GM08714 (cell line): Measurements from ENCODE around the gene UFD1.

Source experiments
- H3K4me3 ChIP-seq: fragments of 200-500 bp; sonication (Bioruptor generic); 2 replicates; pipeline ENCODE4 v1.5.1; 2014; ENCODE audit warnings: mild to moderate bottlenecking, low read length, inconsistent platforms
- ZNF274 ChIP-seq: IDR thresholded peaks from 2 replicates; pipeline ENCODE4 v1.6.1; 2012; ENCODE audit warnings: mild to moderate bottlenecking, low read depth, low read length

UFD1 gene

GRCh38 chr22:19492504-19493174 is 13.6 kb upstream of the UFD1 start:
- no peak overlapping the region for H3K4me3 ChIP-seq

DNA sequence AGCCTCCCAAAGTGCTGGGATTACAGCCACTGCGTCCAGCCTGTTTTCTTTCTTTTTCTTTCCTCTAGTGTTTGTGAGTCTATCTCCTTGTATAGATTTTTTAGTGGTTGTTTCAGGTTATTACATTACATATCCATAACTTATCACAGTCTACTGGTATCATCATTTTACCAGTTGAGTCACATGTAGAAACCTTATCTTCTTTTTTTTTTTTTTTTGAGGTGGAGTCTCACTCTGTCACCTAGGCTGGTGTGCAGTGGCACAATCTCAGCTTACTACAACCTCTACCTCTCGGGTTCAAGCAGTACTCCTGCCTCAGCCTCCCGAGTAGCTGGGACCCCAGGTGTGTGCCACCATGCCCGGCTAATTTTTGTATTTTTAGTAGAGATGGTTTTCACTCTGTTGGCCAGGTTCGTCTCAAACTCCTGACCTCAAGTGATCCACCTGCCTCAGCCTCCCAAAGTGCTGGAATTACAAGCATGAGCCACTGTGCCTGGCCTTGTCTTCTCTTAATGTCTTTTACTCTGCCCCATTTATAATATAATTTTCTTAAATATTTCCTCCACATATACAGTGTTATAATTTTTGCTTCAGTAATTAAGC is 11.7 kb upstream of the UFD1 start:
- no peak overlapping the region for H3K4me3 ChIP-seq
- no peak for TF ChIP-seq ZNF274

More at GRCh38 chr22:19492504-19493174, 13.6 kb upstream of the UFD1 start:
- no peak for TF ChIP-seq ZNF274

- no peak overlapping the region for H3K4me3 ChIP-seq
- TF ChIP-seq ZNF274, result no peak
These were observed 10.2 kb upstream of the UFD1 start for GRCh38 chr22:19488884-19489843.

DNA sequence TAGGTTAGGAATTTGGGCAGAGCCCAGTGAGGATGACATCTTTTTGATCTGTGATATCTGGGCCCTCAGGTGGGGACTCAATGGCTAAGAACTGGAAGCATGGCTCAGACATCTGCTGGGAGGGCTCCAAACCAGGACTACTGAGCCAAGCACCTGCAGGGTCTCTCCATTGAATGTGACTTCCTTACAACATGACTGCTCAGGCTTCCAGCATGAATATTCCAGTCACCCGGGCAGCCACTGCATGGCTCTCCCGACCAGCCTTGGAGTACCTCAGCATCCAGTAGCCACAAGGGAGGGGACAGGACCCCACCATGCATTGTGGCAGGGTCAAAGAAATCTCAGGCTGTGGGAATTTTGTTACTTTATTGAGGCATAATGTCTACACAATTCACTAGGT is 9.3 kb upstream of the UFD1 start:
- no peak for TF ChIP-seq ZNF274
- no peak overlapping the region for H3K4me3 ChIP-seq

DNA sequence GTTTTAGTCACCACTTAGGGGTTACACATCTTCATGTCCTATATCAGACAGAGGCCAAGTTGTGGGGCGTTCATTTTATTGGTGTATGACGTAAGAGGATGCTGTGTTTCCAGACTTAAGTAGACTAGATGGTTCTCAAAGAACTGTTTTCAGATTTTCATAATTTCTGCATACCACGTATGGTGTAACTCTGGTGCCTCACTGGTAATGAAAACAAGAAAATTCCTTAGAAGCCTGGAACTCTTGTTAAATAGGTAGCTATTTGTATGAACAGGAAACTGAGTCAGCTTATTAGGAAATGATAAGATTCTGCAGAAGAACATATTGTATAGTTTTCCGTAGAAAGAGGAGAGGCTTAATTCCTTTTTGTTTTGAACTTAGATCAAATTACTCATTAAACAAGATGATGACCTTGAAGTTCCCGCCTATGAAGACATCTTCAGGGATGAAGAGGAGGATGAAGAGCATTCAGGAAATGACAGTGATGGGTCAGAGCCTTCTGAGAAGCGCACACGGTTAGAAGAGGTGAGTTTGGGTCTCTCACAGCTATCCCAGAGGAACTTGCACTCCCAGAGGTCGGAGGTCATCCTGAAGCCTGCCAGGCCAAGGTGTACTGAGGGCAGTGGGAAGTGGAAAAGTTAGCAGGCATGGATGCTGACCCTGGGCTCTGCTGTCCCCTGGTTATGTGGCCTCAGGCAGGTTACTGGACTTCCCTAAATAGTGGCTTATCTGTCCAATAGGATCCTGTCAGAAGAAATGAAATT is 4.7 kb upstream of the UFD1 start:
- no peak for TF ChIP-seq ZNF274
- H3K4me3 ChIP-seq, result no peak overlapping the region

GRCh38 chr22:19482297-19482696 is 3.3 kb upstream of the UFD1 start:
- TF ChIP-seq ZNF274, result no peak
- H3K4me3 ChIP-seq, result no peak overlapping the region

- TF ChIP-seq ZNF274, result no peak
- peak overlapping the region; percentile 79 for H3K4me3 ChIP-seq
These were observed 1.8 kb upstream of the UFD1 start for GRCh38 chr22:19480789-19481188.

- H3K4me3 ChIP-seq, result peak overlapping the region; percentile 79
- TF ChIP-seq ZNF274, result no peak
These were observed 1.2 kb upstream of the UFD1 start for GRCh38 chr22:19480173-19480568.

DNA sequence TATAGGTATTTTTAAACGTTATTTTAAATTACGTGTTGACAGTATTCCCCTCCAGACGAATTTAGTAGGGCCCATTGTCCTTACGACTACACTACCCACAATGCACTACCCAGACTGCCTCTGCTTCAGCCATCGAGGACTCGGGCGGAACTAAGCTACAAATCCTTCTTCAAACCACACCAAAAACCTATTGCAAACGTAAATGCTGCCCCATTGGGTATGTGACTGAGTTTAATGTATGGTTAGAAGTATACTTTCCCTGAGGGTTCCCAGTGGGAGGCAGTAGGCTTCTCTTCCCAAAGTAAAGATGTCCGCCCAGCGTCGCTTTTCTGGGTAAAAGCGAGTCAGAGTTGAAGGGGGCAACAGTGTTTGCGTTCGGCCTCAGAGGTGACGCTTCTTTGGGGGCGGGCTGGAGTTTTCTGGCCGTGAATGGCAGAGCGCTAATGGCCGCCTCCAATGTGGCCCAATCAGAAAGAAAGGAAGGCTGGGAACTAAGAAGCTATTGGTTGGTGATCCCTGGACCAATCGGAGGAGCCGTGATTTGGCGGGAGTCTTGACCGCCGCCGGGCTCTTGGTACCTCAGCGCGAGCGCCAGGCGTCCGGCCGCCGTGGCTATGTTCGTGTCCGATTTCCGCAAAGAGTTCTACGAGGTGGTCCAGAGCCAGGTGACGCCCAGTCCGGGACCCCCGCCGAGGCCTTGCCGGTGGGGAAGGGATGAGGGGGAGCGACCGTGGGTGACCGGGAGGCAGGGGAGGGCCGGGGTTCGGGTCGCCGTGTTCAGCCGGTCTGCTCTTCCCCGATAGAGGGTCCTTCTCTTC is 571 bp upstream of the UFD1 start, which contains the start of gene CDC45:
CDC45 (plus strand) TSS at position 566 of the 818 bp plus-strand sequence; CDS start at position 615, 49 bp downstream.
- peak within 1 kb of the TSS; percentile 79 for H3K4me3 ChIP-seq
- TF ChIP-seq ZNF274, result no peak

- H3K4me3 ChIP-seq, result peak overlapping the region; percentile 78
- TF ChIP-seq ZNF274, result no peak
These were observed 720 bp downstream of the UFD1 start for GRCh38 chr22:19478045-19478900.

- no peak for TF ChIP-seq ZNF274
These were observed 1.5 kb downstream of the UFD1 start for GRCh38 chr22:19477321-19478044.

More at GRCh38 chr22:19477321-19478044, 1.5 kb downstream of the UFD1 start:
- H3K4me3 ChIP-seq, result peak overlapping the region; percentile 78
